ENCODE measurements around the gene NCOA3.

The NCOA3 gene

GRCh38 chr20:47687095-47687987 is 185.7 kb downstream of the NCOA3 start:
- no peak for DNase-seq

GRCh38 chr20:47688385-47689381 is 187.0 kb downstream of the NCOA3 start:
- DNase-seq = no peak

- no peak for DNase-seq
These were observed 188.0 kb downstream of the NCOA3 start for GRCh38 chr20:47689731-47690130.

DNA sequence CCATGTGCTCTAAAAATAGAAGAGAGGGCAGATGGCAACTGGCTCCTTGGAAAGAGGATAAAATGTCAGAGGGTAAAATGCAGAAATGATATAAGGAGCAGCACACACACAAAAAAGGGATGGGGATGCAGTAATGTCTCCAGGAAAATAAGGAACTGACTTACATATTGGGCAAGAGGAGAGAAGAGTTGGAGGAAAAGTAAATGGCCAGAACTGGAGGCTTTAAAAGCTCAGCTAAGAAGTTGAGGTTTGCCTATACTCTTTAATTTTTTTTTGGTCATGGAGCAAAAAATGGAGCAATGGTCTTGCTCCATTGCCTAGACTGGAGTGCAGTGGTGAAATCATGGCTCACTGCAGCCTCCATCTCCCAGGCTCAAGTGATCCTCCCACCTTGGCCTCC is 189.9 kb downstream of the NCOA3 start:
- DNase-seq = no peak

DNA sequence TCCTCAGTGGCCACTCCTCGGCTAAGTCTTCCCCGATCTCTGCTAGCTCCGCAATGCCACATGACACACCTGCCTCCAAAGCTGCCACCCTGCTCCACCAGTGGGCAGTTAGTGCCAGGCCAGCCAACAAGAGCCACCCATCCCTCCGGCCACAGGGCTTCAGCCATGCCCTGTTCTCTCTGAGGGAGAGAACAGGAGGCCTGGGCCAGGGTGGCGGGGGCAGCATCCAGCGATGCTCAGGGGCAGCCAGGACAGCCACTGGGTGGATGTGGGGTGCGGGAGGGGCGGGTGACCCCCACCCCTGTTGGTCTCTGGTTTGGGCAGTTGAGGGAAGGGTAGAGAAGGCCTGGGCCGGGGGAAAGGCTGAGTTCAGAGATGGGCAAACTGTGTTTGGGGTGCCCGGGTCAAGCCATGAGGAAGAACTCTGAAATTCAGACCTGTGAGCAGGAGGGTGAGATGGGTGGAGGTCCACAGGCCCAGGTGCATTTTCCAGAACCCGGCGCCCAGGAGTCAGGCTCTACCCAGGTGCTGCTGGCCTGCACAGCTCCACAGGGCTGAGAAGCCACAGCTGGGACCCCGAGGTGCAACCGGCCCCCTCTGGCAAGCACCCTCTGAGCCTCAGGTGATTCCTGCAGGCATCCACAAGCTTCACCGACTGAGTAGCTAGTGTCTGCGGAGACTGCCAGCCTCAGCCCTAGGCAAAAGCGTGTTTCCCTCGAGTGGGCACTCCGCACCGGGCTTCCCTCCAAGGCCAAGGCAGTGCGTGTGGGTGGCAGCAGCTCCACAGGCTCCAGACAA is 192.5 kb downstream of the NCOA3 start:
- no peak for DNase-seq

GRCh38 chr20:47696856-47697255 is 195.2 kb downstream of the NCOA3 start:
- DNase-seq = no peak

DNA sequence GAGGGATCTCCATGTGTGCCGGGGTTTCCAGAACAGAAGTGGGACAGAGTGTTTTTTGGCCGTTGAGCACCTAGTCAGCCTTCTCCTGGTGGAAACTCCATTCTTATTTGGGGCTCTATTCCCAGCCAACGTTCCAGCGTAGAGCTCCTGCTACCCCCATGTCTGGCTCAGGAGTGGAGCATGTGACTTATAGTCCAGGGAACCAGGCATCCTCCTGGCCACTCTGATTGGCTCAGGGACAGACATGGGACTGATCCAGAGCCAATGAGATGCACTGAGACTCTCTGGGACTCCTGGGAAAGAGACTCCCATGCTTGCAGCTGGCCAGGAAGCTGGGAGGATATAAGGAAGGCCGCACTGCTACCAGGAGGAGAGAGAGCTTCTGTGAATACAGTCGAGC is 196.5 kb downstream of the NCOA3 start:
- DNase-seq = no peak

DNA sequence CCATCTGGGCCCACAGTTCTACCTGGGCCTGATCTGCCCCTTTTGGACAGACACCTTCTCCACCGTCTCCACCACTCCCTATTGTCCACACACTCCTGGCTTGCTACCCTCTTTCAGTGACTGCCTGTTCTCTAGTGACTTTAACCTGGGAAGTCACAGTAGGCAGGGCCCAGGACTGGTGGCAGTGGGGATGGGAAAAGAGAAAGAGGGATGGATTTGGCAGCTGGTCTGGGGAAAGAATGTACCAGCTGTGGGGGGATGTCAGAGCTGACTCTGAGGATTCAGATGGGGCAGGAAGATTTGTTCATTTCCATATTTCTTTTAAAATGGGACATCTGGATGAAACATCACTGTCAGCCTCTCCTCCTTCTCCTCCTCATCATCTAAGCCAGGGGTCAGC is 198.1 kb downstream of the NCOA3 start:
- no peak for DNase-seq

- DNase-seq = peak; percentile 8
These were observed 198.6 kb downstream of the NCOA3 start for GRCh38 chr20:47700327-47700726.

GRCh38 chr20:47701612-47702011 is 199.9 kb downstream of the NCOA3 start:
- no peak for DNase-seq

DNA sequence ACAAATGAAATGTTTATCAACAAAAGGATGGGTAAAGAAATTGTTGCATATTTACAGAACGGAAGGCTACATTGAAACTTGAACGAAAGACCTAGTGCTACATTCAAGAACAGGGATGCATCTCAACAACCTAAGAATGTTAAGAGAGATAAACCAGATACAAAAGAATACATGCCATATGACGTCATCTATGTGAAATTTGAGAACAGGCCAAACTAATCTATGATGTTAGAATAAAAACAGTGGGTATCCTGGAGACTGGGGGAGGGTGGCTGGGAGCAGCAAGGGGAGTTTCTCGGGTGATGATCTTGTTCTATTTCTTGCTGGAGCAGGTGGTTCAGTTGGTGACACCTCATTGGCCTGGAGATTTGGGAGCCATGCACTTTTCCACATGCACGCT is 202.1 kb downstream of the NCOA3 start:
- no peak for DNase-seq

DNA sequence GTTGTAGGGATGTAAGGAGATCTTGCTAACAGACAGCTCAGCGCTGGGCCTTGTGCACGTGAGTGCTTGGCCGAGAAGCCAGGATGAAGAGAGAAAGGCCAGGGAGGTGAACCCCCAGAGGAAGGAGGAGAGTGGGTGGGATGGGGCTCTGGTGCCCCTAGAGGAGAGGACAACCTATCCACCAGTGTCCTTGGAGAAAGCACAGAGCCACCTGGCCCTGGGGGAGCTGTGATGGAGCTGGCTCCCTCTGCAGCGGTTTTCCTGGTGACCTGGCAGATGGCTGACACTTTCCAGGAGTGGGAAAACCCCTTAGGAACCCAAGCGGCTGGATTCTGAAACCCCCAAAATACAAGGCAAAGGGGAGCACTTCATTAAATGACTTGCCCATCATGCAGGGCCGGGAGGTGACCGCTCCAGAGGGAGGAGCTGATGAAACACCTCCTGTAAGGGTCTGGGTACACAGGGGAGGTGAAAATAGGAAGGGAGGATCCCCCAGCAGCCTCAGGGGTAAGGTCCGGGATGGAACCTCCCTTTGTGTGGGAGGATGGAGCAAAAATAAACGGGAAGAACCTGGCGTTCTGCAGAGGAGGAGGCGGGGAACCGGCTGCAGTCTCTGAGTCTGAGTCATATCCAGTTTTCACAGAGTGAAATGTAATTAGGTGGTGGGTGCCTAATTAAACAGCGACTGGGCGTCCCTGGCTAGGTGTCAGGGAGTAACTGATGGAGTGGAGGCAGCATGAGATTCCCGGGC is 203.2 kb downstream of the NCOA3 start:
- DNase-seq = no peak

DNA sequence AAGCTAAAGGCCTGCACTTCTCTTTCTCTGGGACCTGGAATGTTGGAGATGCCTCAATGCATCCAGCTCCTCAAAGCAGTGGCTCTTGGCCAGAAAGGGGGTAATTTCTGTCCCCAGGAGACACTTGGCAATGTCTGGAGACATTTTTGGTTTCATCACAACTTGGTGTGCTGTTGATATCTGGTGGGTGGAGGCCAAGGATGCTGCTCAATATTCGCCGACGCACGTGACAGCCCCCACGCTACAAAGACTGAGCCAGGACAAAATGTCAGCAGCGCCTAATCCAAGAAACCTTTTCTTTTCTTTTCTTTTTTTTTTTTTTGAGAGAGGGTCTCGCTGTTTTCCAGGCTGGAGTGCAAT is 203.8 kb downstream of the NCOA3 start:
- no peak for DNase-seq

DNA sequence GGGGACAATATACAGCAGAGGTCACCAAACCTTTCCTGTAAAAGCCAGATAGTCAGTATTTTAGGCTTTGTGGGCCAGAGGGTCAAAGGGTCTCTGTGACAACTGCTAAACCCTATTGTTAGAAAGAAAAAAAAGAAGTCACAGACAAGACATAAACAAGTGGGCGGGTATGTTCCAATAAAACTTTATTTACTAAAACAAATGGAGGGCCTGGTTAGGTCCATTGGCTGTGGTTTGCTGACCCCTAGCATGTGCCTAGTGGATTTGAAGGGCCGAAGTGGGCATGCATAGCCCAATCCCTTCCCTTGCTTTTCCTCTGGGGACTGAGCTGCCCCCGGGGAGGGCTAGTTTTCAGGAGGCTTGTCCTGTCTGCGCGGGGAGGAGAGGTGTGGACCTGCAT is 204.7 kb downstream of the NCOA3 start:
- DNase-seq = no peak
